ENCODE measurements around the gene SAPCD2. TPM values are rescaled to one million over a fixed set of nuclear protein-coding genes. Genes with fewer than 3 reads are reported as not detected.

Gene SAPCD2
- total and polyA plus RNA-seq, 9 of the 15 experiments (the other 6 are each of a cell fraction or from before 2014, with no cell fraction given) = 3.4 to 91.8 (median 18.8) TPM

GRCh38 chr9:137028263-137029057 is 41.9 kb downstream of the SAPCD2 start (continued):
- TF ChIP-seq, protein P1, sequence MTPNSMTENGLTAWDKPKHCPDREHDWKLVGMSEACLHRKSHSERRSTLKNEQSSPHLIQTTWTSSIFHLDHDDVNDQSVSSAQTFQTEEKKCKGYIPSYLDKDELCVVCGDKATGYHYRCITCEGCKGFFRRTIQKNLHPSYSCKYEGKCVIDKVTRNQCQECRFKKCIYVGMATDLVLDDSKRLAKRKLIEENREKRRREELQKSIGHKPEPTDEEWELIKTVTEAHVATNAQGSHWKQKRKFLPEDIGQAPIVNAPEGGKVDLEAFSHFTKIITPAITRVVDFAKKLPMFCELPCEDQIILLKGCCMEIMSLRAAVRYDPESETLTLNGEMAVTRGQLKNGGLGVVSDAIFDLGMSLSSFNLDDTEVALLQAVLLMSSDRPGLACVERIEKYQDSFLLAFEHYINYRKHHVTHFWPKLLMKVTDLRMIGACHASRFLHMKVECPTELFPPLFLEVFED (CRISPR knock-in tag; conservative IDR thresholded peaks at IDR 0.05) = no peak
- TF ChIP-seq, protein P2, sequence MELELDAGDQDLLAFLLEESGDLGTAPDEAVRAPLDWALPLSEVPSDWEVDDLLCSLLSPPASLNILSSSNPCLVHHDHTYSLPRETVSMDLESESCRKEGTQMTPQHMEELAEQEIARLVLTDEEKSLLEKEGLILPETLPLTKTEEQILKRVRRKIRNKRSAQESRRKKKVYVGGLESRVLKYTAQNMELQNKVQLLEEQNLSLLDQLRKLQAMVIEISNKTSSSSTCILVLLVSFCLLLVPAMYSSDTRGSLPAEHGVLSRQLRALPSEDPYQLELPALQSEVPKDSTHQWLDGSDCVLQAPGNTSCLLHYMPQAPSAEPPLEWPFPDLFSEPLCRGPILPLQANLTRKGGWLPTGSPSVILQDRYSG (tag; conservative IDR thresholded peaks at IDR 0.05; ENCODE audit: low read depth) = no peak
- TF ChIP-seq GATA2 (CRISPR knock-in tag; IDR thresholded peaks at IDR 0.05) (no peak), E2F3 (CRISPR knock-in tag; IDR thresholded peaks at IDR 0.05) (no peak), ZNF197 (CRISPR knock-in tag; IDR thresholded peaks at IDR 0.05; ENCODE audit: low read depth) (no peak), ZNF324 (CRISPR knock-in tag; IDR thresholded peaks at IDR 0.05) (no peak), ESRRB (CRISPR knock-in tag; IDR thresholded peaks at IDR 0.05; ENCODE audit: borderline replicate concordance) (no peak), ZNF740 (CRISPR knock-in tag; IDR thresholded peaks at IDR 0.05) (no peak; the same call in 1 of the 2 replicates), ZNF740 (tag; IDR thresholded peaks at IDR 0.05) (no peak), ZNF764 (CRISPR knock-in tag; IDR thresholded peaks at IDR 0.05; ENCODE audit: low read depth) (no peak), ZFPM2 (CRISPR knock-in tag; IDR thresholded peaks at IDR 0.05) (no peak), FOXA1 (IDR thresholded peaks at IDR 0.05; ENCODE audit: borderline replicate concordance) (no peak), ZFP36 (IDR thresholded peaks at IDR 0.05; ENCODE audit: low read depth, low read length, partially characterized antibody) (peak; percentile 12), PRPF4 (IDR thresholded peaks at IDR 0.05; ENCODE audit: insufficient read depth, low read depth, low read length, poor library complexity, severe bottlenecking) (no peak), ZBTB11 (CRISPR knock-in tag; IDR thresholded peaks at IDR 0.05) (peak in 1 of 3 experiments; percentile 55; a peak in 1 of 6 replicates), TSC22D4 (tag; IDR thresholded peaks at IDR 0.05) (no peak), ZNF12 (CRISPR knock-in tag; IDR thresholded peaks at IDR 0.05) (no peak), DIDO1 (tag; IDR thresholded peaks at IDR 0.05; ENCODE audit: low read depth) (no peak)
- TF ChIP-seq, protein P3, sequence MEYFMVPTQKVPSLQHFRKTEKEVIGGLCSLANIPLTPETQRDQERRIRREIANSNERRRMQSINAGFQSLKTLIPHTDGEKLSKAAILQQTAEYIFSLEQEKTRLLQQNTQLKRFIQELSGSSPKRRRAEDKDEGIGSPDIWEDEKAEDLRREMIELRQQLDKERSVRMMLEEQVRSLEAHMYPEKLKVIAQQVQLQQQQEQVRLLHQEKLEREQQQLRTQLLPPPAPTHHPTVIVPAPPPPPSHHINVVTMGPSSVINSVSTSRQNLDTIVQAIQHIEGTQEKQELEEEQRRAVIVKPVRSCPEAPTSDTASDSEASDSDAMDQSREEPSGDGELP (CRISPR knock-in tag; IDR thresholded peaks at IDR 0.05; ENCODE audit: borderline replicate concordance) = peak; percentile 14; the same call in 1 of the 2 replicates

Measured in K562 (cell line).